GM18517 (cell line): ENCODE data around the gene KIF1C.
"Not testable (repeated sequence)": the region's sequence is repeated elsewhere in the genome, so short reads cannot be mapped to it uniquely, and the experiment has no call there.

Experiments
- ATAC-seq: cut with Tn5 transposase; IDR thresholded peaks from one replicate; pipeline ENCODE4 v1.9.1; 2021; ENCODE audit warnings: mild to moderate bottlenecking, moderate library complexity; ENCODE audit not compliant: unreplicated experiment

The KIF1C gene

GRCh38 chr17:5042157-5043022 is 44.6 kb downstream of the KIF1C start:
- no peak for ATAC-seq

GRCh38 chr17:5043524-5043923 is 45.8 kb downstream of the KIF1C start:
- ATAC-seq = no peak

GRCh38 chr17:5044630-5045029 is 46.9 kb downstream of the KIF1C start:
- ATAC-seq = no peak

GRCh38 chr17:5045496-5045895 is 47.7 kb downstream of the KIF1C start:
- no peak for ATAC-seq

- ATAC-seq = no peak
Measured at GRCh38 chr17:5047446-5047845, 49.7 kb downstream of the KIF1C start.

- no peak for ATAC-seq
Measured at GRCh38 chr17:5049314-5049841, 51.6 kb downstream of the KIF1C start.

GRCh38 chr17:5050278-5050677 is 52.5 kb downstream of the KIF1C start:
- ATAC-seq = no peak

GRCh38 chr17:5055543-5055942 is 57.8 kb downstream of the KIF1C start:
- no peak for ATAC-seq

GRCh38 chr17:5065227-5065744 is 67.5 kb downstream of the KIF1C start:
- no peak for ATAC-seq

GRCh38 chr17:5068236-5068635 is 70.5 kb downstream of the KIF1C start:
- no peak for ATAC-seq

GRCh38 chr17:5069724-5070123 is 72.0 kb downstream of the KIF1C start:
- ATAC-seq = no peak

- not testable (repeated sequence) for ATAC-seq
Measured at GRCh38 chr17:5075472-5075871, 77.7 kb downstream of the KIF1C start.

- not testable (repeated sequence) for ATAC-seq
Measured at GRCh38 chr17:5077275-5077674, 79.5 kb downstream of the KIF1C start.

- ATAC-seq = no peak
Measured at GRCh38 chr17:5077781-5078105, 80.0 kb downstream of the KIF1C start.
